ENCODE measurements around the gene VMP1.

Gene VMP1

DNA sequence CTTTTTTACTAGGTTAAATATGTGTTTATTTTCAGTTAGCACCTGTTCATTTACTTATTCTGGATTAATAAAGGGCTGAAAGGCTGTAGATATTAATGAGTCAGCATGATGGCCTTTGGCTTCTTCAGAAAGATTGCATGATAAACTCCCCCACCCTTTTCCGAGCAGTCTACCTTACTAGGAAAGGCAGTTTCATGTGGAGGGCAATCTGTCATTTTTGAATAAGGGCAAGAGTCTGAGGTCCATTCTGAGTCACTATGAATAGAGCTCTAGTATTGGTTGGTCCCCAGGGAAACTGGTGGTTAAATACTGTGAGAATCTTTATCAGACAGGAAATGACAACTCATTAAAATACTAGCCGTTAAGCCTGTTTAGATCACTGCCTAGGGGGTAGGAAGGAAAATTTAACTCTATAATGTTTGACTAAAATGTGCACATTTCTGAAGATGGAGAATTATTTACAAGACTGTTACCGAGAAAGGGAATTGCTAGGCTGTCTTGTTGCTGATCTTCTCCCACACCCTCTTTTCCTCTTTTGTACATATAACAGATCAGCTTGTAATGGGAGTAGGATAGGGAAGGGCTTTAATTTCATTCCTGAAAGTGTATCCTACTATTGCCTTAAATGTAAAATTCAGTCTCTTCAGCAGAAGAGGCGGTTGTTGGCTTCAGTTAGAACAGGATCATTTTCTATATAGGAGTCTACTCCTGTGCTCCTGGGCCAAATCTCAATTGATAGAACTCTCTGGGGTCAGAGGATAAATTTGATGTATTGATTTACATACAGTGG is 122.0 kb downstream of the VMP1 start (continued):
- TF ChIP-seq GLI2 (tag by site-specific recombination; IDR thresholded peaks at IDR 0.05; ENCODE audit: borderline replicate concordance, low read depth) = peak; percentile 60; the same call in 1 of the 2 replicates
- TF ChIP-seq OSR2 (tag by site-specific recombination; IDR thresholded peaks at IDR 0.05) = peak; percentile 89
- TF ChIP-seq GLI4 (tag by site-specific recombination; IDR thresholded peaks at IDR 0.05) = no peak
- TF ChIP-seq ZBTB21 (tag by site-specific recombination; IDR thresholded peaks at IDR 0.05) = peak; percentile 37; the same call in 1 of the 2 replicates
- TF ChIP-seq ZNF416 (tag by site-specific recombination; IDR thresholded peaks at IDR 0.05) = no peak
- TF ChIP-seq ZNF350 (tag by site-specific recombination; IDR thresholded peaks at IDR 0.05) = no peak
- TF ChIP-seq SALL2 (tag by site-specific recombination; IDR thresholded peaks at IDR 0.05; ENCODE audit: borderline replicate concordance) = no peak
- TF ChIP-seq, protein P1, sequence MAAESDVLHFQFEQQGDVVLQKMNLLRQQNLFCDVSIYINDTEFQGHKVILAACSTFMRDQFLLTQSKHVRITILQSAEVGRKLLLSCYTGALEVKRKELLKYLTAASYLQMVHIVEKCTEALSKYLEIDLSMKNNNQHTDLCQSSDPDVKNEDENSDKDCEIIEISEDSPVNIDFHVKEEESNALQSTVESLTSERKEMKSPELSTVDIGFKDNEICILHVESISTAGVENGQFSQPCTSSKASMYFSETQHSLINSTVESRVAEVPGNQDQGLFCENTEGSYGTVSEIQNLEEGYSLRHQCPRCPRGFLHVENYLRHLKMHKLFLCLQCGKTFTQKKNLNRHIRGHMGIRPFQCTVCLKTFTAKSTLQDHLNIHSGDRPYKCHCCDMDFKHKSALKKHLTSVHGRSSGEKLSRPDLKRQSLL (tag by site-specific recombination; IDR thresholded peaks at IDR 0.05) = no peak
- no peak for TF ChIP-seq ZNF521 (tag by site-specific recombination; IDR thresholded peaks at IDR 0.05)
- no peak for TF ChIP-seq ZNF174 (tag by site-specific recombination; IDR thresholded peaks at IDR 0.05)
- TF ChIP-seq ZEB2 (tag by site-specific recombination; IDR thresholded peaks at IDR 0.05) = peak; percentile 95
- 0 out of 2 replicates have a peak, but pooled peaks have one; percentile 11 for TF ChIP-seq ZNF76 (tag by site-specific recombination; IDR thresholded peaks at IDR 0.05; ENCODE audit: borderline replicate concordance, low read depth)
- peak; percentile 82 for TF ChIP-seq BCL11A (tag by site-specific recombination; IDR thresholded peaks at IDR 0.05; ENCODE audit: low read depth)
- no peak for TF ChIP-seq WT1 (tag by site-specific recombination; IDR thresholded peaks at IDR 0.05)
- TF ChIP-seq KLF7 (tag by site-specific recombination; IDR thresholded peaks at IDR 0.05; ENCODE audit: borderline replicate concordance) = no peak
- TF ChIP-seq ZNF558 (tag by site-specific recombination; IDR thresholded peaks at IDR 0.05) = 0 out of 2 replicates have a peak, but pooled peaks have one; percentile 8
- no peak for TF ChIP-seq ZNF837 (tag by site-specific recombination; IDR thresholded peaks at IDR 0.05)
- TF ChIP-seq, protein P2, sequence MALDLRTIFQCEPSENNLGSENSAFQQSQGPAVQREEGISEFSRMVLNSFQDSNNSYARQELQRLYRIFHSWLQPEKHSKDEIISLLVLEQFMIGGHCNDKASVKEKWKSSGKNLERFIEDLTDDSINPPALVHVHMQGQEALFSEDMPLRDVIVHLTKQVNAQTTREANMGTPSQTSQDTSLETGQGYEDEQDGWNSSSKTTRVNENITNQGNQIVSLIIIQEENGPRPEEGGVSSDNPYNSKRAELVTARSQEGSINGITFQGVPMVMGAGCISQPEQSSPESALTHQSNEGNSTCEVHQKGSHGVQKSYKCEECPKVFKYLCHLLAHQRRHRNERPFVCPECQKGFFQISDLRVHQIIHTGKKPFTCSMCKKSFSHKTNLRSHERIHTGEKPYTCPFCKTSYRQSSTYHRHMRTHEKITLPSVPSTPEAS (tag by site-specific recombination; IDR thresholded peaks at IDR 0.05) = peak; percentile 12; the same call in 1 of the 2 replicates
- TF ChIP-seq ZNF24 (tag by site-specific recombination; IDR thresholded peaks at IDR 0.05) = peak; percentile 77; the same call in 1 of the 2 replicates
- no peak for TF ChIP-seq ZNF423 (tag by site-specific recombination; IDR thresholded peaks at IDR 0.05)
- no peak for TF ChIP-seq SETDB1 (IDR thresholded peaks at IDR 0.05; ENCODE audit: insufficient read length, low read length)
- TF ChIP-seq ZNF335 (tag by site-specific recombination; conservative IDR thresholded peaks at IDR 0.05) = peak; percentile 56
- TF ChIP-seq ZNF776 (tag by site-specific recombination; IDR thresholded peaks at IDR 0.05; ENCODE audit: borderline replicate concordance) = no peak
- no peak for TF ChIP-seq ZNF114 (tag by site-specific recombination; IDR thresholded peaks at IDR 0.05)
- TF ChIP-seq, protein P3, sequence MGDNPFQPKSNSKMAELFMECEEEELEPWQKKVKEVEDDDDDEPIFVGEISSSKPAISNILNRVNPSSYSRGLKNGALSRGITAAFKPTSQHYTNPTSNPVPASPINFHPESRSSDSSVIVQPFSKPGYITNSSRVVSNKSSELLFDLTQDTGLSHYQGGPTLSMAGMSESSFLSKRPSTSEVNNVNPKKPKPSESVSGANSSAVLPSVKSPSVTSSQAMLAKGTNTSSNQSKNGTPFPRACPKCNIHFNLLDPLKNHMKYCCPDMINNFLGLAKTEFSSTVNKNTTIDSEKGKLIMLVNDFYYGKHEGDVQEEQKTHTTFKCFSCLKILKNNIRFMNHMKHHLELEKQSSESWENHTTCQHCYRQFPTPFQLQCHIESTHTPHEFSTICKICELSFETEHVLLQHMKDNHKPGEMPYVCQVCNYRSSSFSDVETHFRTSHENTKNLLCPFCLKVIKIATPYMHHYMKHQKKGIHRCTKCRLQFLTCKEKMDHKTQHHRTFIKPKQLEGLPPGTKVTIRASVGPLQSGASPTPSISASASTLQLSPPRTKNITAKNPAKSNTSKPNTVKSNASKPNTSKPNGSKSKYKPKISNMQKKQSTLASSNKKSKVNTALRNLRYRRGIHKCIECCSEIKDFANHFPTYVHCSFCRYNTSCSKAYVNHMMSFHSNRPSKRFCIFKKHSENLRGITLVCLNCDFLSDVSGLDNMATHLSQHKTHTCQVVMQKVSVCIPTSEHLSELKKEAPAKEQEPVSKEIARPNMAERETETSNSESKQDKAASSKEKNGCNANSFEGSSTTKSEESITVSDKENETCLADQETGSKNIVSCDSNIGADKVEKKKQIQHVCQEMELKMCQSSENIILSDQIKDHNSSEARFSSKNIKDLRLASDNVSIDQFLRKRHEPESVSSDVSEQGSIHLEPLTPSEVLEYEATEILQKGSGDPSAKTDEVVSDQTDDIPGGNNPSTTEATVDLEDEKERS (tag by site-specific recombination; IDR thresholded peaks at IDR 0.05) = no peak
- no peak for TF ChIP-seq PRDM1 (tag by site-specific recombination; IDR thresholded peaks at IDR 0.05)
- no peak for TF ChIP-seq ZNF785 (tag by site-specific recombination; IDR thresholded peaks at IDR 0.05)
- peak; percentile 62; the same call in 1 of the 2 replicates for TF ChIP-seq ZSCAN30 (tag by site-specific recombination; IDR thresholded peaks at IDR 0.05)
- TF ChIP-seq, protein P4, sequence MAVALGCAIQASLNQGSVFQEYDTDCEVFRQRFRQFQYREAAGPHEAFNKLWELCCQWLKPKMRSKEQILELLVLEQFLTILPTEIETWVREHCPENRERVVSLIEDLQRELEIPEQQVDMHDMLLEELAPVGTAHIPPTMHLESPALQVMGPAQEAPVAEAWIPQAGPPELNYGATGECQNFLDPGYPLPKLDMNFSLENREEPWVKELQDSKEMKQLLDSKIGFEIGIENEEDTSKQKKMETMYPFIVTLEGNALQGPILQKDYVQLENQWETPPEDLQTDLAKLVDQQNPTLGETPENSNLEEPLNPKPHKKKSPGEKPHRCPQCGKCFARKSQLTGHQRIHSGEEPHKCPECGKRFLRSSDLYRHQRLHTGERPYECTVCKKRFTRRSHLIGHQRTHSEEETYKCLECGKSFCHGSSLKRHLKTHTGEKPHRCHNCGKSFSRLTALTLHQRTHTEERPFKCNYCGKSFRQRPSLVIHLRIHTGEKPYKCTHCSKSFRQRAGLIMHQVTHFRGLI (tag by site-specific recombination; IDR thresholded peaks at IDR 0.05) = no peak
- peak; percentile 10; the same call in 1 of the 2 replicates for TF ChIP-seq ZNF184 (tag by site-specific recombination; IDR thresholded peaks at IDR 0.05)
- TF ChIP-seq, protein P5, sequence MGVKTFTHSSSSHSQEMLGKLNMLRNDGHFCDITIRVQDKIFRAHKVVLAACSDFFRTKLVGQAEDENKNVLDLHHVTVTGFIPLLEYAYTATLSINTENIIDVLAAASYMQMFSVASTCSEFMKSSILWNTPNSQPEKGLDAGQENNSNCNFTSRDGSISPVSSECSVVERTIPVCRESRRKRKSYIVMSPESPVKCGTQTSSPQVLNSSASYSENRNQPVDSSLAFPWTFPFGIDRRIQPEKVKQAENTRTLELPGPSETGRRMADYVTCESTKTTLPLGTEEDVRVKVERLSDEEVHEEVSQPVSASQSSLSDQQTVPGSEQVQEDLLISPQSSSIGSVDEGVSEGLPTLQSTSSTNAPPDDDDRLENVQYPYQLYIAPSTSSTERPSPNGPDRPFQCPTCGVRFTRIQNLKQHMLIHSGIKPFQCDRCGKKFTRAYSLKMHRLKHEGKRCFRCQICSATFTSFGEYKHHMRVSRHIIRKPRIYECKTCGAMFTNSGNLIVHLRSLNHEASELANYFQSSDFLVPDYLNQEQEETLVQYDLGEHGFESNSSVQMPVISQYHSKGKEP (tag by site-specific recombination; IDR thresholded peaks at IDR 0.05) = no peak; the same call in none of the 2 replicates
